ENCODE data around the gene LARP6.

LARP6 gene

DNA sequence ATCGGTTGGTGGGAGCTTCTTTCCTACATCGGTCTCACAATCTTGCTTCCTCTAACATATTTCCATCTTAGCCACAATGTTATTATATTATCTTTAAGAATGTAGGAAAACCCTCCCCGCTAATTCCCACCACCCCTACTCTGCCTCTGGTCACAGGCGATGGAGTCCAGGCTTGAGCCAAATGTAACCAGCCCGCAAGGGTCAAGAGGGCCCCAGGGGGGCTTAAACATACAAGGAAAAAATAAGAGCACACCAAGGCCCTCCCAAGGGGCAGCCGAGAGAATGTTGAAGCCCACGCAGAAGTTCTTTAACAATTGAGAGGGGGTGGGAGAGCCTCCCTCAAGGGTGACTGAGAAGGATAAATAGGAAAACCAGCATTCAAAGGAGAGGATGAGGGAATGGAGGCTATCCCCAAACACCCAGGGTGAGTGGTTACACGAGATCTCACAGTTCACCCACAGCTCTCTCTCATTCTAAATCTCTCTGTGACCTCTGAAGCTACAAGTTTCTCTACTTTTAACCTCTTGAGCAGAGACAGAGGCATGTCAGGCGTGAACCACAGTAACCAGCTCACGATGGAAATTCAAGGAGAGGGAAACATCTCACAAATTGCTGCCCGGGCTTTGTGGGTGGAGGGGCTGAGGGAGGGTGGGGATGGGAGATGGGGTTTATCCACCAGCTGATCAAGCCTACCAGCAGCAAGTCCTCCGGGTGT, 59.2 kb downstream of the LARP6 start:
- no peak for DNase-seq (ENCODE audit: low read depth in 2 of 2)

DNA sequence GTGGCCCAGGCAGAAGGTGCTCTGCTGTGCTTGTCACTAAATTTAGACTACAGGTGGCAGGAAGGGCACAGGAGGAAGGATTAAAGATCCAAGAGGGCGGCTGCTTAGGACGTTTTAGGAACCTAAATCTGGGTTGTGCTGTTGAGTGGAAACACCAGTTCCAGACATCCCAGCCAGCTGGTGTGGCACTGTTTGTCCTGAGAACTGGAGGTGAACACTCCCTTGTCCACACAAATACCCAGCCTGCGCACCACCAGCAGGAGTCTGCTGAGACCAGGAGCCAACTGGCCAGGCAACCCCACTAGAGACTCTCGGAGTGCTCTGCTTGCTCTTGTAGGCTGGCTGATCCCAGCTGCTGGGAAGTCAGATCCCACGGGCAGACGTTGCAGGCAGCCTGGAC, 60.3 kb downstream of the LARP6 start:
- no peak for DNase-seq (ENCODE audit: low read depth in 2 of 2)

DNA sequence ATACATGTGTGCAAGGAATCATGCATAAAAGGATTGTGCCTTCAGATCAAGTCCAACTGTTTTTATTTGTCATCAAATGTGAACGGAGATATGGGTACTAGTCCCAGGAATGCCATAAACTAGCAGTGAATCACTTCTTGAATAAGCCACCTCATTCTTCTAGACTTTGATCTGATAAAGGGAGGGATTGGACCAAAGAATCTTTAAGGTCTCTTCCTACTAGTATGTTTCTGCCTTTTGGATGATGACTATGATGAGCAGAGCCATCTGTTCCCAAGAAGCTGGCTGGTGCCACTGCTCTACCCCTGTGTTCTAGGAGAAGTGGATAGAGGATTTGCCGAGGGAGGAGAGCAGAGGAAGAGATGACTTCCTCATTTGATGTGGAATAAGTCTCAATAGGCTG, 61.8 kb downstream of the LARP6 start:
- no peak for DNase-seq (ENCODE audit: low read depth in 2 of 2)

DNA sequence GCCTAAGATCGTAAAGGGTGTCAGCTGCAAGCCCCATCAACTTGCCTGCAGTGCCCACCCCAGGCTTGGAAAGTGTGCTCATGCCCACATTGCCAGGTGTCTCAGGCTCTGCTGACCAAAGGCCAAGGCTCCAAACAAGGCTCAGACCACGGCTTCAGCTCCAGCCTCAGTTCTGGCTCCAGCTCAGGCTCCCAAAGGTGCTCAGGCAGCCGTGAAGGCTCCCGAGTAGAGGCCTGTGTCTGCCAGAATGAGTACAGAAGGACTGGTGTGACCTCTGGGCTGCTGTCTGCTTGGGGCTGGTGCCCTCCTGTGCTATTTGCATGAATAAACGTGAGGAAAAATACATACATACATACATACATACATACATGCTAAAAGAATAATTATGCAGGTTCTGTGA, 62.7 kb downstream of the LARP6 start:
- DNase-seq (ENCODE audit: low read depth in 2 of 2) = no peak

DNA sequence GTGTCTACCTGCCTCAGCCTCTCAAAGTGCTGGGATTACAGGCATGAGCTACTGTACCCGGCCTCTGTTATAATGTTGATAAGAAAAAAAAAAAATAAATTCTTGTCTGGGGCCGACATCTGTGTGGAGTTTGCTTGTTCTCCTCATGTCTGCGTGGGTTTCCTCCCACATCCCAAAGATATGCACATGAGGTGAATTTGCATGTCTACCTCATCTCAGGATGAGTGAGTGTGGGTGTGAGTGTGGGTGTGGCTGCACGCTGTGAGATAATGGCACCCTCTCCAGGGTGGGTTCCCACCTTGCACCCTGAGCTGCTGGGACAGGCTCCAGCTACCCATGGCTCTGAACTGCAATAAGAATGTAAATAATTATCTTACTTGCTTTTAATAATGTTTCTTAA, 64.7 kb downstream of the LARP6 start:
- no peak for DNase-seq (ENCODE audit: low read depth in 2 of 2)

DNA sequence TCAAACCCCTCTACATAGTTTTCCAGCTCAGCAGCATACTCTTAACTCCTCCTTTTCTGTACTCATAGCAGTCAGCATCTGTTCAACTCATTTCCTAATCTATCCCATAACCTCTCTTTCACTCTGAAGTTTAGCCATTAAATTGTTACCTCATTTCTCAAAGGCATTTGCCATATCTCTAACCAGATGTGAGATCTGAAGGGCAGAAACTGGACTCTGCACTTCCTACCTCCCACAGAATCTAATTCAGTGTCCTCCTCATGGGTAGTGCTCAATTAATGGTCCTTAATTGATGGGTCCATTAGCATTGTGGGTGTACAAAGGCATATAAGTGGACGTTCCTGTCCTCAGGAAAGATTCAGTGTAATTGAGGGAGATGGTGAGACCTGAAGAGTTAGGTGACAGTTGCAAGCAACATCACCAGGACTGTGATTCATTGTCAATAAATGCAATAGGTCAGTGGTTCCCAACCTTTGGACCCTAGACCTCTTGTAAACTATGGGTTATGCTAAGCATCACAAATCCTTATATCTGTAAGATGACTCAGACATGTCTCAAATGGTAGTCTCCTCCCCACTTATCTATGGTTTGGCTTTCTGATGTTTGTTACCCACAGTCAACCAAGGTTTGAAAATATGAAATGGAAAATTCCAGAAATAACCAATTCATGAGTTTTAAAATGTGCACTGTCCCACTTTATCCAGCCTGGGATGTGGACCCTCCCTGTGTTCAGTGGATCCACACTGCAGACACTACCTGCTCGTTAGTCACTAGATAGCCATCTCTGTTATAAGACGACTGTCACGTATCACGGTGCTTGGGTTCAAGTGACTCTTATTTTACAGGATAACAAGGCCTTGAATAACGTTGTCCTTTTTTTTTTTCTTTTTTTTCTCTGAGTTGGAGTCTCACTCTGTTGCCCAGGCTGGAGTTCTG, 65.6 kb downstream of the LARP6 start:
- no peak for DNase-seq (ENCODE audit: low read depth in 2 of 2)

DNA sequence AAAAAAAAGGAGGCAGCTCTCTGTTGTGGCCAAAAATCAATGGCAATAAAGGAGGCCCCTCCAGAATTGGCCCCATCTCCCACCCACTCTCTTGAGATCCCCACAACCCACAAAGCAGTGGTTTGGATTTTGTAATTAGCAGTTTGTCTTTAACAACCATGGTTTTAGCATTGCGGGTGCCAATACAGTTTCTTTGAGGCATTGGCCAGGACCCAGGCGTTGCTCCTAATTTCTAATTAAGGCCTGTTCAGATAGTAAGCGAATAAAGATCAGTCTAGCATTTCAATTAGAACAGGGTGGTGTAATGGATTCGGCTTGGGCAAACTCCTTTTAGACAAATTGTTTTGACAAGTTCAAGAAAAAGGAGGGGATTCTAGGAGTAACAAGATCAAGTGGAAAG, 67.0 kb downstream of the LARP6 start:
- no peak for DNase-seq (ENCODE audit: low read depth in 2 of 2)

DNA sequence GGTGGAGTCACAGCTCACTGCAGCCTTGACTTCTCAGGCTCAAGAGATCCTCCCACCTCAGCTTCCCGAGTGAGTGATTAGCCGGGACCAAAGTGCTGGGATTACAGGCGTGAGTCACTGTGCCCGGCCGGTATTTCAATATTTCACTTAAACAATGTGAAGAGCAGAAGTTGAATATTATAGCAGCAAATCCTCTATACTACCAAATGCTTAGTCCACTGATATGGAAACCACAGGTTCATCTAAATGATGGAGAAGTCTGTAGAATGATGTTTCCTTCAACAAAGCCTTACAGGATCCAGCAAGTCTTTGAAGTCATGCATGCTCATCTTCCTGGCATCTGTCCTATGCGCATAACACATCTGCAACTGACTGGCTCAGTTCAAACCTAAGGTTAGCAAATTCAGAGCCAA, 70.3 kb downstream of the LARP6 start:
- no peak for DNase-seq (ENCODE audit: low read depth in 2 of 2)

DNA sequence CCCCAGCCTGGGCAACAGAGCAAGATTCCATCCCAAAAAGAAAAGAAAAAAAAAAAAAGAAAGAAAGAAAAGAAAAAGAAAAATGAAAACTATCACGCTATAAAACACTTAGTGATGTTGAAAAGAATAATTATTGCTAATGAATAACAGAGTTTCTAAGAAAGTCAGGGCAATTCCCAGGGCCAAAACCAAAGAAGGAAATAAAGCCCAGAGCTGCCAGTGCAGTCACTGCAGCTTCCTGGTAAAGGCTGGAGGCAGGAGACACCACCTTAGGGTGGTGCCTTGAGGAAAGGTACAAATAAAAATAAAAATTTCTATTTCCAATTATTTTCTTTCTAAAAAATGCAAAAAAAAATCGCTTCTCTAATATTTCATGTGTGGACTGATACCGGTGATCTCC, 70.9 kb downstream of the LARP6 start:
- no peak for DNase-seq (ENCODE audit: low read depth in 2 of 2)

DNA sequence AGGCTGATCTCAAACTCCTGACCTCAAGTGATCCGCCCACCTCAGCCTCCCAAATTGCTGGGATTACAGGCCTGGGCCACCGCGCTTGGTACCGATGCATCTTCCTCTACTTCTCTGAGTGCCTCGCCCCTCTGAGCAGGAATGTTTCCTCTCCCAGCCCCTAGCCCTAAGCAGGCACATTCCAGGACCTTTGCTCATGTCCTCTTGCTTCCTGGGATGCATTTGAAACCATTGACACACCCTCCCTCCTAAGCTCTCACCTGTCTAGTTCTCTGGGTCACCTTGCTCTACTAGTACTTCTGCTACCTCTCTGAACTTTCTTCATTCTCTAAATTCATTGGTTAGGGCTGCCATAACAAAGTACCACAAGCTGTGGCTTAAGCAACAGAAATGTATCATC, 72.7 kb downstream of the LARP6 start:
- no peak for DNase-seq (ENCODE audit: low read depth in 2 of 2)
